M059J (cell line): ENCODE measurements around the gene CHST8. TPM values are rescaled to one million over a fixed set of nuclear protein-coding genes. Genes with fewer than 3 reads are reported as not detected.

Experiments used
- DNase-seq: peaks from one replicate; pipeline ENCODE4 v3.0.0-alpha.2; 2012; ENCODE audit warnings: low read depth
- total RNA-seq: library from RNA; depleted of rRNA; stranded (reverse); fragments of >200 nt; shearing (Covaris generic); gene quantifications from 2 replicates; pipeline ENCODE4 v1.2.3, GENCODE V29; 2014

The CHST8 gene
- total RNA-seq, 1 experiment from 2014 or later = not detected

GRCh38 chr19:33714149-33714548 is 92.4 kb downstream of the CHST8 start:
- no peak for DNase-seq

DNA sequence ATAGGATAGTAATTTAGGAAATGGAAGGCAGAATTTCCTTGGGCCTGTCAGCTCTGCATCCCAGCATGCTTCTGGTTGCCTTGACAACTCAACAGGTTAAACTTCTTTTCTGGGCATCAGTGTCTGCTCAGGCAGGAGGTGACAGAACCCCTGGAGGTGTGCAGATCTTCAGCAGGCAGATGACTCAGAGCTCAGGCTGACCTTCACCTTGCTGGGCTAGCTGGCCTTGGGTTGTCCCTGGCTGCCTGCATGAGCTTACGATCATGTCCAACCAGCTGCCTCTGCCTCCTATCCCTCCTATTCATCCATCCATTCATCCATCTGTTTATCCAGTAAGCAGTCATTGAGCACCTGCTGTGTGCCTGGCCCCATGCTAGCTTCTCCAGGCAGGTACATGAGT is 93.7 kb downstream of the CHST8 start:
- DNase-seq = no peak

GRCh38 chr19:33717878-33718277 is 96.1 kb downstream of the CHST8 start:
- no peak for DNase-seq

DNA sequence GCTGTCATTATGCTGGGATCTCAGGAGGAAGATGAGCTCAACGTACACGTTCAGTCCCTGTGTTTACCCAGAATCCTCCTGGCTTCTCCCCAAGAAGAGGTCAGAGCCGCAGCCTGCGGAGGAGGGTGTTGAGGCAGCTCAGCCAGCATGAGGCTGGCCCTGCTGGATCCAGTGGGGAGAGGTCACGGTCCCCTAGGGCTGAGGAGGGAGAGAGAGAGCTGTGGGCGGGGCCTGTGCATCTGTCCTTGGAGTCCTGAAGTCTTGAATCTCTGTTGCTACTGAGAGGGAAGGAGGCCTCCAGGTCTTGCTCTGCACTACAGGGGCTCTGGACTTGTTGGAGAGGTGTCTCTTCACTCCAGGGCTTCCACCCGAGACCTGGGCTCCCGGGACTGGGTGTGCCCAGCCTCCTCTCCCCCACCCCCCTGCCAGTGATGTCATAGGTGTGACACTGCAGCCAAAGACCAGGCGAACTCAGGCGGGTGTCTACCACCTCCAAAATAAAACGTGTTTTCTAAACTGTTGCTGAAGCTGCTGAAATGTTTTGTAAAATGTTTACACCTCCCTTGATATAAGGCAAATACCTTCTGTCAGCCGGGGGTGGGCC is 97.0 kb downstream of the CHST8 start:
- no peak for DNase-seq

DNA sequence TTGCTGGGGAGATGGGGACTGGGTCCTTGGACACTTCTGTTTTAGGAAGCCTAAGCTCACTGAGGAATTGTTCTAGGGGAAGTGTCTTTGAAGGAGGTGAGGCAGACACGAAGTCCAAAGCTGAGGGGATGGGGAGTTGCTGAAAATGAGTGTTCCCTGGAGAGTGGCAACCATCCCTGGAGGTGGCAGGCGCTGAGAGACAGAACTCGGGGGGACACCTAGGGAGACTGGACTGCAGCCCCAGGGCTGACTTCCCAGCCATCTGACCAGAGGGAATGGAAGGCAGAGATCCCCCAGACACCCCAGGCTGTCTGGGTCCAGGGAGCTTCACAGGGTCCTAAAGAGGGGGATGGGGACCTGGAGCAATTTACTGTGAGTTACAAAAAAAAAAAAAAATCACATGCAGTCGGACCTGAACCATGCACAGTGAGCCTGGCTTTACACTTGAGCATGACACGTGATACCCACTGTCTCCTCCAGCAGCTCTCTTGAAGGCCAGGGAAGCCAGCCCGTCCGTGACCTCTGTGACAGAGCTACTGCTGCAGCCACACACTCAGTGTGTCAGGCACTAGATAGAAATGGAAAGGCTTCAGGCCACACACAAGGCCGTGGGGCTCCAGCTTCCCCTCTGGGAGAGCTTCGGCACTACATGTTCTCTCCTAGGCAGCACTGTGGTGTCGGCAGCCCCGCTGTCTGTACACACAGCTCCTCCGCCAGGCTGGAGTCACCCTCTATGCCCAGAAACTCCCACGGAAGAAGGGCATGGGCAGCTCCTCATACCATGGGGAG is 97.8 kb downstream of the CHST8 start:
- DNase-seq = no peak

DNA sequence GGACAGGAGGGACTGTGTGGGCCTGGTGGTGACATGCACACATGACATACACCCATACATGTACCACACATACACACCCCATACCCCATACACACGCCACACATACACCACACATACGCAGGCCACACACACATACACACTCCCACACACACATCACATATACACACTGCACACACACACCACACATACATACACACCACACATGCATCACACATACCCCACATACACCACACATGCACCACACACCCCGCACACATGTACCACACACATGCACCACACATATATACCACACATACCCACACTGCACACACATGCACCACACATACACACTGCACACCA is 98.4 kb downstream of the CHST8 start:
- no peak for DNase-seq

GRCh38 chr19:33720691-33721682 is 99.2 kb downstream of the CHST8 start:
- DNase-seq = no peak

DNA sequence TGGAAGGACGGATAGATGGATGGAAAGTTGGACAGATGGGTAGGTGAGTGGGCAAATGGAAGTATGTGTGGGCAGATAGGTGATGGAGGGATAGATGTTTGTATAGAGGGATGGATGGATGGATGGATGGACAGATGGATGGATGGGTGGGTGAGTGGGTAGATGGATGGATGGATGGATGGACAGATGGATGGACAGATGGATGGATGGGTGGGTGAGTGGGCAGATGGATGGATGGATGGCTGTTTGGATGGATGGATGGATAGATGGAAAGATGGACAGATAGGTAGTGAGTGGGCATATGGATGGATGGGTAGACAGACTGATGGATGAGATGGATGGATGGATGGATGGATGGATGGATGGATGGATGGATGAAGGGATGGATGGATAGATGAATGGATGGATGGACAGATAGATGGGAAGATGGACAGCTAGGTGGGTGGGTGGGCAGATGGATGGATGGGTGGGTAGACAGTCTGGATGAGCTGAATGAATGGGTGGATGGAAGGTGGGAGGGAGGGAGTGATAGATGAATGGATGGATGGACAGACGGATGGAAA is 100.1 kb downstream of the CHST8 start:
- DNase-seq = no peak

DNA sequence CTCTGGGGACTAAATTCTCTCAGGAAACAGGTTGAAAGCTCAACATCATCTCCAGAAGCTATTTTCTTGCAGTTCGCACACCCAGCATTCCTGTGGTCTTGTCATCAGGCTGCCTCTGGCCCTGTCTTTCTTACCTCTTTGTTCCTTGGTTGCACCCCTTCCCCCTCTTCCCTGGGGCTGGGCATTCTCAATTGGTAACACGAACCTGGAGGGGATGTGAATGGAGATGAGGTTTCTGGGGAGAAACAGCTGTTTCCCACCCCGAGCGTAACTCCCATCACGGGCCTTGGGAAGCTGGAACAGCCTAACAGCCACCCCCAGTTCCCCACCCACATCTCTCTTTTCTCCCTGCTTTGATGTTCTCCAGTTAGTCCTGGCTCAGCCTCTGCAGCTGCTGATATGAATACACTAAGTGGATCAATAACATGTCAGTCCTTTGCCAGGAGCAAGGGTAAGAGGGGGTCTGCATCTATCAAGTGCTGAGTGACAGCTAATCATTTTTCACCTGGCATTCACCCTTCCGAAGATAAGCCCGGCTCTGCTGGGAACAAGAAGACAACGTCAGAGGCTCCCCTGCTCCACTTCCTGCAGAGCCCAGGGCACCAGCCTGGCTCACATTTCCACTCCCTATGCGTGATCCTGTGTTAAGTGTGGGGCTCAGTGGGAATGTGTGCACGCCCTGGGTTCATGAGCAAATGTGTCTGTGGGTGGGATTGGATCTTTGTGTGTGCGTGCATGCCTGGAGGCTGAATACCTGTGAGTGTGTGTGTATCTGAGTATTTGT is 100.9 kb downstream of the CHST8 start:
- DNase-seq = no peak

- DNase-seq = no peak
Observed at GRCh38 chr19:33723512-33723911, 101.8 kb downstream of the CHST8 start.

DNA sequence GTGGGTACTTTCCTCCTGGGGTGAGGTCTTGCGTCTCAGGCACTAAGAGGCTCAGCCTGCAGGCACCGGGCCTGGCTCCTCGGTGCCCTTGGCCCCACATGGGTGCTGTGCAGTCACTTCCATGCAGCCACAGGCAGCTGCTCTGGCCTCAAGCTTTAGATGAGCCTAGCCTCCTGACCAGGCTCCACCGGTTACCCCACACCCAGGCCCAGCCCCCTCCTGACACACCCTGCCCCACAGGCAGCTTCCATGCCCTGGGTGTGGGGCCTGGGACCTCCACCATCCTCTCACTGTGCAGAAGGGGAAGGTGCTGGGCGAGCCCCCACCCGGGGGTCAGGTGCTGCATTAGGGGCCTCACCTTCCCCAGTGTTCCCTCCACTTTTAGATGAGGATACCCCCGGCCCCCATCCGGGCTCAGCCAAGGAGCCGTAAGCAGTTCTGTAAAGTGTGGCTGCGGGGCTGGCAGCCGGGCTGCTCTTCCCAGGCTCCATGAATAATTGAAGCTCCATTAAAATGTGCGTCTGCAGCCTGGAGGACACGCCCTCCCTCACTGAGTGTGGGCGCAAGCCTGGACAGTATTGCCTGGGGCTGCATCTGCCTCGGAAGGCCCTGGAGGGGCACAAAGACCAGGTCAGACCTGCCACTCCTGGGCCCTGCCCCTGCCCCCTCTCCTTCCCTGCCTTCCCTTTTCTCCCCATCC is 102.4 kb downstream of the CHST8 start:
- no peak for DNase-seq

GRCh38 chr19:33724721-33725060 is 102.9 kb downstream of the CHST8 start:
- no peak for DNase-seq

GRCh38 chr19:33725567-33725966 is 103.8 kb downstream of the CHST8 start:
- DNase-seq = no peak

DNA sequence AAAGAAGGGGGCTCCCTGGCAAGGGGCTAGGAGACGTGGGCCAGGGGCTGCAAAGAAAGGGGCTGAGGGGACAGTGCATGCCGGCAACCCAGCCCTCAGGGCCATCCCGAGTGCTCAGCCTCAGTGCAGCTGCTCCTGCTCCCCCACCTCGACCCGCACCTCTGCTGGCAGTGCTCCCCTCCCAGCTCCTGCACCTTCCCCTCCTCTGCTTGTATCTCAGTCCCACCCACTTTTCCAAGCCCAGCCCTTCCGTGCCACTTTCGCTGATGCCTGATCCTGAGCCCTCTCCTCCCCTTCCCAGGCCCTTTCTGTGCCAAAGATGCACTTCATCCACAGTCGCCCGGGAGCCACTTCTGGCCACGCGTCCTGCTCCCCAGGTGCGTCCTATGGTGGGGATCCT is 105.0 kb downstream of the CHST8 start:
- DNase-seq = no peak

GRCh38 chr19:33727331-33727998 is 105.7 kb downstream of the CHST8 start:
- DNase-seq = no peak

DNA sequence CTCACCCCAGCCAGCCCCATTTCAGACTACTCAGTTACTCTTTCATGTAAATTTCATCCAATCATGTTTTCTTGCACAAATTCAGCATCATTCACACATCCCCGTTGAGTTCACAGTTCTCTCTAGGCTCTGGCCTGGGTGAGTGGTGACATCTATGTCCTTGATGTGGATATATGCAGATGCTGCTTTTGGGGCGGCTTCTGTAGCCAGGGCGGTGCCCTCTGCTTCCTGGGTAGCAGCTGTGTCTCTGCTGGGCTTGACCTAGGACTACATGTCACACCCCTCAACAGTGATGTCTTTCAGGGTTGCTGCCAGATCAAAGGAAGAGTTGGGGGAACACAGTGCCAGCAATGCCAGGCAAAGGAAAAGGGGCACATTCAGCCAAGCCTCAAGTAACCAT is 106.4 kb downstream of the CHST8 start:
- no peak for DNase-seq

DNA sequence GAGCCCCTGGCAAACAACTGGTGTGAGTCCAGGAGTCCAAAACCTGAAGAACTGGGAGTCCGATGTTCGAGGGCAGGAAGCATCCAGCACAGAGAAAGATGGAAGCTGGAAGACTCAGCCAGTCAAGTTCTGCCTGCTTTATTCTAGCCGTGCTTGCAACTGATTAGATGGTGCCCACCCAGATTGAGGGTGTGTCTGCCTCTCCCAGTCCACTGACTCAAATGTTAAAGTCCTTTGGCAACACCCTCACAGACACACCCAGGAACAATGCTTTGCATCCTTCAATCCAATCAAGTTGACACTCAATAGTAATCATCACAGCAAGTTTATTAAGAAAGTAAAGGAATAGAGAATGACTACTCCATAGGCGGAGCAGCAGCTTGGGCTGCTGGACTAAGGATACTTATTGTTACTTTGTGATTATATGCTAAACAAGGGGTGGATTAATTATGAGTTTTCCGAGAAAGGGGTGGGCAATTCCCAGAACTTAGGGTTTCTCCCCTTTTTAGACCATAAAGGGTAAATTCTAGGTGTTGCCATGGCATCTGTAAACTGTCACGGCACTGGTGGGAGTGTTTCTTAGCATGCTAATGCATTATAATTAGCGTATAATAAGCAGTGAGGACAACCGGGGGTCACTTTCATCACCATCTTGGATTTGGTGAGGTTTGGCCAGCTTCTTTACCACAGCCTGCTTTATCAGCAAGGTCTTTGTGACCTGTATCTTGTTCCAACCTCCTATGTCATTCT is 109.3 kb downstream of the CHST8 start:
- no peak for DNase-seq

GRCh38 chr19:33731881-33732280 is 110.1 kb downstream of the CHST8 start:
- no peak for DNase-seq

DNA sequence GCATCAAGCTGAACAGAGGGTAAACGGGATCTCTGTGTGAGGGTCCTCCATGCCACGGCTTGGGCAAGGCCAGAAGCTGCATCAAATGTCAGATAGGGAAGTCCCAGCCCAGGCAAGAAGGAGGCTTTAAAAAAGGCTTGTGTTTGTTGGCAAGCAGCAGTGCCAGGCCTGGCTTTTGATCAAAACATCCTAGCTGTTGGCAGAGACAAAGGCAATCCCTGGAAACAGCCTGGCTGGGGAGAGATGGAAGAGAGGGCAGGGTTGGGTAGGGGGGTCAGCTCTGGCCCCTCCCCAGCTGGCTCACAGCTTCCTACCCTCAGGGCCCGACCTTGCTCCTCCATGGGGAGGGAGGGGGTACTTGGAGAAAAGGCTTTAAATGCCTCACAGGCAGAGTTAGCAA is 113.2 kb downstream of the CHST8 start:
- DNase-seq = no peak

GRCh38 chr19:33736158-33736557 is 114.4 kb downstream of the CHST8 start:
- no peak for DNase-seq
